H1 (cell line): Measurements from ENCODE around the gene PIGV. TPM values are rescaled to one million over a fixed set of nuclear protein-coding genes. Genes with fewer than 3 reads are reported as not detected.

ENCODE experiments used
- CTCF ChIA-PET: fragments of 300-600 bp; sonication (Branson Sonifier 250); formaldehyde crosslinking; loops from one replicate; lab custom pipeline; 2021; ENCODE audit not compliant: partially characterized antibody; lab: Charles Lee
- POLR2A ChIA-PET: fragments of 300-600 bp; sonication (Branson Sonifier 250); formaldehyde crosslinking; loops from one replicate; lab custom pipeline; 2021; ENCODE audit warnings: inconsistent platforms; ENCODE audit not compliant: partially characterized antibody; lab: Charles Lee
- DNase-seq, 2 experiments: peaks; one replicate each; pipeline versions ENCODE4 v3.0.0 to v3.0.0-alpha.2; 2010 to 2022; ENCODE audit warnings: low spot score in 2 of 2, low read depth in 1 of 2, mixed read lengths in 1 of 2
- FAIRE-seq: peaks from 2 replicates; lab custom pipeline; 2011; peaks lifted over from hg19 to GRCh38; lab: Jason Lieb, UNC
- H2AFZ ChIP-seq: 2 replicates; pipeline ENCODE4 v1.8.1; 2012; ENCODE audit warnings: low read length, inconsistent platforms
- H2AK5ac ChIP-seq: 2 replicates; pipeline ENCODE4 v1.6.1; 2013; ENCODE audit warnings: low read depth, low read length
- H2BK120ac ChIP-seq: replicated peaks from 2 replicates; pipeline ENCODE3; 2013; ENCODE audit warnings: low read depth, low read length, inconsistent platforms
- H2BK12ac ChIP-seq: 2 replicates; pipeline ENCODE4 v1.6.1; 2013; ENCODE audit warnings: low read depth, low read length
- H2BK15ac ChIP-seq: 2 replicates; pipeline ENCODE4 v1.6.1; 2013; ENCODE audit warnings: low read length
- H2BK20ac ChIP-seq: 2 replicates; pipeline ENCODE4 v1.6.1; 2013; ENCODE audit warnings: low read length
- H2BK5ac ChIP-seq: 2 replicates; pipeline ENCODE4 v1.6.1; 2013; ENCODE audit warnings: low read depth, low read length
- H3K14ac ChIP-seq: 2 replicates; pipeline ENCODE4 v1.6.1; 2013; ENCODE audit warnings: inconsistent platforms; ENCODE audit not compliant: insufficient read length
- H3K18ac ChIP-seq: 2 replicates; pipeline ENCODE4 v1.6.1; 2013; ENCODE audit warnings: low read length; ENCODE audit errors: extremely low read depth
- H3K23ac ChIP-seq: 2 replicates; pipeline ENCODE4 v1.6.1; 2013; ENCODE audit warnings: inconsistent platforms; ENCODE audit not compliant: insufficient read length
- H3K23me2 ChIP-seq: 2 replicates; pipeline ENCODE4 v1.6.1; 2013; ENCODE audit warnings: low read depth, low read length
- H3K27ac ChIP-seq: 2 replicates; pipeline ENCODE4 v1.6.1; 2011; ENCODE audit warnings: low read depth, low read length, inconsistent platforms
- H3K27me3 ChIP-seq, 4 experiments: replicated peaks in 1 of 4; 1 replicate in 1 of 4; 2 replicates in 3 of 4; pipeline versions ENCODE4 v1.6.1 to v1.8.1; 2011 to 2013; ENCODE audit warnings: low read length in 3 of 4, mild to moderate bottlenecking in 3 of 4, inconsistent platforms in 2 of 4, mixed read lengths in 2 of 4, moderate library complexity in 1 of 4; ENCODE audit not compliant: control insufficient read depth in 3 of 4, insufficient read depth in 3 of 4; ENCODE audit errors: extremely low read depth in 1 of 4
- H3K36me3 ChIP-seq, 4 experiments: 2 replicates each; pipeline versions ENCODE4 v1.6.1 to v1.8.1; 2011 to 2013; ENCODE audit warnings: mild to moderate bottlenecking in 4 of 4, low read length in 3 of 4, moderate library complexity in 2 of 4, control low read depth in 1 of 4, inconsistent platforms in 1 of 4; ENCODE audit not compliant: insufficient read depth in 4 of 4, control insufficient read depth in 2 of 4
- H3K4ac ChIP-seq: replicated peaks from 2 replicates; pipeline ENCODE3; 2013; ENCODE audit warnings: low read length, low read depth, mixed read lengths, inconsistent platforms; ENCODE audit not compliant: insufficient read length
- H3K4me1 ChIP-seq, 4 experiments: replicated peaks in 1 of 4; 1 replicate in 1 of 4; 2 replicates in 3 of 4; pipeline versions ENCODE4 v1.6.1 to v1.8.1; 2011 to 2013; ENCODE audit warnings: low read length in 3 of 4, inconsistent platforms in 2 of 4, mixed read lengths in 1 of 4; ENCODE audit not compliant: insufficient read depth in 4 of 4, control insufficient read depth in 3 of 4
- H3K4me2 ChIP-seq, 2 experiments: 2 replicates each; pipeline versions ENCODE4 v1.6.1 to v1.8.1; 2011 to 2013; ENCODE audit warnings: low read depth in 2 of 2, low read length in 2 of 2, control low read depth in 1 of 2, inconsistent platforms in 1 of 2, mild to moderate bottlenecking in 1 of 2; ENCODE audit not compliant: insufficient read depth in 1 of 2
- H3K4me3 ChIP-seq, 4 experiments: fragments of 200-600, 300-600 bp in 1 of 4; sonication (generic), shearing (Covaris generic), sonication (Bioruptor Twin) in 1 of 4; 2 replicates each; pipeline versions ENCODE4 v1.5.1 to v1.8.1; 2011 to 2016; ENCODE audit warnings: low read length in 4 of 4, low read depth in 3 of 4, control low read depth in 2 of 4, inconsistent platforms in 2 of 4, mild to moderate bottlenecking in 2 of 4, mixed read lengths in 1 of 4, moderate library complexity in 1 of 4; ENCODE audit not compliant: insufficient read depth in 2 of 4; ENCODE audit errors: extremely low read depth in 1 of 4
- H3K56ac ChIP-seq: replicated peaks from 2 replicates; pipeline ENCODE3; 2013; ENCODE audit warnings: low read depth, mild to moderate bottlenecking, mixed read lengths, low read length, inconsistent platforms; ENCODE audit not compliant: insufficient read length
- H3K79me1 ChIP-seq: 2 replicates; pipeline ENCODE4 v1.6.1; 2013; ENCODE audit warnings: low read depth, low read length, control low read depth
- H3K79me2 ChIP-seq, 2 experiments: 2 replicates each; pipeline versions ENCODE4 v1.6.1 to v1.8.1; 2012 to 2013; ENCODE audit warnings: low read length in 2 of 2, mild to moderate bottlenecking in 2 of 2, inconsistent platforms in 1 of 2; ENCODE audit not compliant: insufficient read depth in 2 of 2, control insufficient read depth in 1 of 2
- H3K9ac ChIP-seq, 4 experiments: replicated peaks in 1 of 4; 1 replicate in 1 of 4; 2 replicates in 3 of 4; pipeline versions ENCODE4 v1.6.1 to v1.8.1; 2011 to 2013; ENCODE audit warnings: low read depth in 3 of 4, low read length in 3 of 4, control low read depth in 2 of 4, mild to moderate bottlenecking in 2 of 4, moderate library complexity in 2 of 4, inconsistent platforms in 1 of 4; ENCODE audit errors: extremely low read depth in 1 of 4
- H3K9me3 ChIP-seq, 2 experiments: 2 replicates each; pipeline versions ENCODE4 v1.6.1 to v1.8.1; 2012 to 2013; ENCODE audit warnings: mild to moderate bottlenecking in 2 of 2, moderate library complexity in 2 of 2, control low read depth in 1 of 2, inconsistent platforms in 1 of 2, low read depth in 1 of 2, low read length in 1 of 2, mixed read lengths in 1 of 2; ENCODE audit not compliant: insufficient read depth in 2 of 2
- H4K20me1 ChIP-seq, 2 experiments: replicated peaks in 1 of 2; 2 replicates each; pipeline versions ENCODE3 to v1.8.1; 2011 to 2013; ENCODE audit warnings: inconsistent platforms in 2 of 2, low read length in 2 of 2, mild to moderate bottlenecking in 1 of 2; ENCODE audit not compliant: insufficient read depth in 2 of 2, control insufficient read depth in 1 of 2
- H4K5ac ChIP-seq: 2 replicates; pipeline ENCODE4 v1.6.1; 2013; ENCODE audit warnings: low read length, low read depth, mixed read lengths, inconsistent platforms; ENCODE audit not compliant: insufficient read length
- H4K8ac ChIP-seq: 2 replicates; pipeline ENCODE4 v1.8.0; 2013; ENCODE audit warnings: mild to moderate bottlenecking, moderate library complexity, low read length, inconsistent platforms; ENCODE audit not compliant: insufficient read depth; ENCODE audit errors: extremely low read depth
- H4K91ac ChIP-seq: replicated peaks from 2 replicates; pipeline ENCODE3; 2013; ENCODE audit warnings: low read length, mixed read lengths, inconsistent platforms; ENCODE audit not compliant: insufficient read length
- ASH2L ChIP-seq: fragments of 200-600, 300-600 bp; sonication (generic); IDR thresholded peaks from one replicate; pipeline ENCODE4 v1.7.1; 2017; ENCODE audit warnings: low read length
- BCL11A ChIP-seq, 2 experiments: IDR thresholded peaks; one replicate each; pipeline ENCODE4 v1.6.1; 2011; ENCODE audit warnings: low read depth in 2 of 2, low read length in 2 of 2, mild to moderate bottlenecking in 2 of 2
- BRCA1 ChIP-seq: IDR thresholded peaks from 2 replicates; pipeline ENCODE4 v1.6.1; 2012; ENCODE audit warnings: low read depth, low read length, improper control_type of control experiment
- CBX8 ChIP-seq: fragments of 300-800, 300-1000 bp; sonication (generic); IDR thresholded peaks from 2 replicates; pipeline ENCODE4 v1.7.1; 2016; ENCODE audit warnings: low read depth, low read length, borderline replicate concordance
- CHD1 ChIP-seq: IDR thresholded peaks from 2 replicates; pipeline ENCODE4 v1.6.1; 2012; ENCODE audit warnings: low read depth, low read length, improper control_type of control experiment
- E2F6 ChIP-seq: IDR thresholded peaks from 2 replicates; pipeline ENCODE4 v1.6.1; 2012; ENCODE audit warnings: inconsistent platforms
- JUND ChIP-seq: IDR thresholded peaks from 2 replicates; pipeline ENCODE4 v1.6.1; 2011; ENCODE audit warnings: mild to moderate bottlenecking, improper control_type of control experiment, low read length
- RXRA ChIP-seq: IDR thresholded peaks from 2 replicates; pipeline ENCODE4 v1.6.1; 2011; ENCODE audit warnings: low read depth, mild to moderate bottlenecking, low read length, moderate library complexity; ENCODE audit not compliant: insufficient read depth
- SIN3A ChIP-seq, 2 experiments: IDR thresholded peaks in 1 of 2; conservative IDR thresholded peaks in 1 of 2; 2 replicates each; pipeline ENCODE4 v1.6.1; 2011 to 2012; ENCODE audit warnings: low read length in 2 of 2, improper control_type of control experiment in 1 of 2, low read depth in 1 of 2, mild to moderate bottlenecking in 1 of 2
- SIRT6 ChIP-seq: IDR thresholded peaks from one replicate; pipeline ENCODE4 v1.7.1; 2012; ENCODE audit warnings: low read length, inconsistent platforms
- TEAD4 ChIP-seq: IDR thresholded peaks from 2 replicates; pipeline ENCODE4 v1.6.1; 2012; ENCODE audit warnings: low read depth, low read length, inconsistent platforms, mixed read lengths
- YY1 ChIP-seq: IDR thresholded peaks from 2 replicates; pipeline ENCODE4 v1.6.1; 2011; ENCODE audit warnings: low read depth, mild to moderate bottlenecking, low read length
- WGBS, 2 experiments: shearing (Covaris generic) in 1 of 2; methylation state at CpG; one replicate each; pipeline versions ENCODE4 v1.1.6 to v1.1.7; 2013 to 2015; ENCODE audit warnings: low lambda C conversion rate in 2 of 2, mixed read lengths in 2 of 2, inconsistent platforms in 1 of 2, low coverage in 1 of 2, missing lambda C conversion rate in 1 of 2; ENCODE audit not compliant: insufficient replicate concordance in 2 of 2, insufficient coverage in 1 of 2, insufficient read length in 1 of 2; ENCODE audit errors: extremely low coverage in 1 of 2, missing lambda C conversion rate in 1 of 2; 5-methylcytosine and 5-hydroxymethylcytosine counted together
- polyA plus RNA-seq, 7 experiments: library from polyadenylated mRNA; depleted of rRNA in 3 of 7; stranded (reverse) in 5 of 7; unstranded in 2 of 7; fragments of >200 nt in 5 of 7; fragments of 200-250 nt in 2 of 7; gene quantifications; 1 replicate in 5 of 7; 2 replicates in 1 of 7; 4 replicates in 1 of 7; pipeline versions ENCODE4 v1.2.1 to v1.2.3, GENCODE V29; 2011 to 2013; ENCODE audit warnings: missing spikeins in 2 of 7, mixed read lengths in 2 of 7
- total RNA-seq: library from RNA; stranded (reverse); fragmentation: NEBNext Ultra II Directional; extraction: Animal tissue kit (Norgen Biotek cat#: 25700); gene quantifications from 2 replicates; pipeline ENCODE4 v1.2.1, GENCODE V29; 2021

PIGV gene
- total and polyA plus RNA-seq, 2 of the 8 experiments (the other 6 are each of a cell fraction or from before 2014, with no cell fraction given), result 8.5 to 20.9 TPM

- Histone ChIP-seq H3K23ac (no peak overlapping the region), H2AFZ (no peak overlapping the region), H3K9me3 (no peaks in the 10 kb centered on the region), H3K4ac (no peak overlapping the region), H3K23me2 (no peaks in the 10 kb centered on the region), H3K14ac (no peak overlapping the region), H4K91ac (no peak overlapping the region), H2BK20ac (no peak overlapping the region), H3K27ac (no peak overlapping the region), H4K20me1 (peaks cover 0 to 1% of the 10 kb centered on the region in 2 experiments), H3K27me3 (no peaks in the 10 kb centered on the region), H3K79me2 (no peaks in the 10 kb centered on the region), H3K18ac (no peak overlapping the region), H3K4me1 (no peaks in the 10 kb centered on the region), H3K9ac (no peak overlapping the region), H4K8ac (no peak overlapping the region), H2AK5ac (no peak overlapping the region), H2BK120ac (no peak overlapping the region), H3K56ac (no peak overlapping the region), H4K5ac (no peak overlapping the region), H3K36me3 (peaks cover 0 to 9% (median 6%) of the 10 kb centered on the region in 4 experiments; a peak in 6 of 8 replicates), H2BK5ac (no peak overlapping the region), H2BK15ac (no peak overlapping the region), H2BK12ac (no peak overlapping the region), H3K79me1 (no peaks in the 10 kb centered on the region), H3K4me3 (no peak overlapping the region), H3K4me2 (no peak overlapping the region)
- WGBS, 2 experiments, result 93% methylated on average over 11 of the region's 13 CpGs; no CpG with 5 or more reads in 1 of the 2 experiments
- DNase-seq (no peak), FAIRE-seq (no peak)
- ChIA-PET POLR2A (no interaction called here), CTCF (interaction anchor here (0.6 to 1.4 kb wide), 4 partner anchors 14 to 33 kb away, joined by 3 to 4 read pairs (median 4); no protein-coding TSS in a partner anchor)
- TF ChIP-seq JUND, result no peak
- TF ChIP-seq TEAD4, result no peak
- TF ChIP-seq CHD1, result no peak
- no peak for TF ChIP-seq E2F6
- no peak for TF ChIP-seq SIRT6
- TF ChIP-seq CBX8, result no peak
- no peak for TF ChIP-seq RXRA
- no peak for TF ChIP-seq ASH2L
- no peak for TF ChIP-seq YY1
- TF ChIP-seq BRCA1, result no peak
- TF ChIP-seq BCL11A (IDR thresholded peaks at IDR 0.05; ENCODE audit: low read depth in 2 of 2, low read length in 2 of 2), result no peak
- no peak for TF ChIP-seq SIN3A (conservative IDR thresholded peaks at IDR 0.05 in 1 of 2, IDR thresholded peaks at IDR 0.05 in 1 of 2; ENCODE audit: low read depth in 1 of 2, low read length in 2 of 2)
Observed at GRCh38 chr1:26844424-26845196, 56.9 kb downstream of the PIGV start.
